ENCODE data around the gene PYCR2. TPM values are rescaled to one million over a fixed set of nuclear protein-coding genes. Genes with fewer than 3 reads are reported as not detected.
"Not testable (repeated sequence)": the region's sequence is repeated elsewhere in the genome, so short reads cannot be mapped to it uniquely, and the experiment has no call there.

Gene PYCR2
- total RNA-seq, 1 donor from 2014 or later = 64.0 TPM

- intact Hi-C loops (cut with micrococcal nuclease) = no loop called here
- TF ChIP-seq, protein P1, sequence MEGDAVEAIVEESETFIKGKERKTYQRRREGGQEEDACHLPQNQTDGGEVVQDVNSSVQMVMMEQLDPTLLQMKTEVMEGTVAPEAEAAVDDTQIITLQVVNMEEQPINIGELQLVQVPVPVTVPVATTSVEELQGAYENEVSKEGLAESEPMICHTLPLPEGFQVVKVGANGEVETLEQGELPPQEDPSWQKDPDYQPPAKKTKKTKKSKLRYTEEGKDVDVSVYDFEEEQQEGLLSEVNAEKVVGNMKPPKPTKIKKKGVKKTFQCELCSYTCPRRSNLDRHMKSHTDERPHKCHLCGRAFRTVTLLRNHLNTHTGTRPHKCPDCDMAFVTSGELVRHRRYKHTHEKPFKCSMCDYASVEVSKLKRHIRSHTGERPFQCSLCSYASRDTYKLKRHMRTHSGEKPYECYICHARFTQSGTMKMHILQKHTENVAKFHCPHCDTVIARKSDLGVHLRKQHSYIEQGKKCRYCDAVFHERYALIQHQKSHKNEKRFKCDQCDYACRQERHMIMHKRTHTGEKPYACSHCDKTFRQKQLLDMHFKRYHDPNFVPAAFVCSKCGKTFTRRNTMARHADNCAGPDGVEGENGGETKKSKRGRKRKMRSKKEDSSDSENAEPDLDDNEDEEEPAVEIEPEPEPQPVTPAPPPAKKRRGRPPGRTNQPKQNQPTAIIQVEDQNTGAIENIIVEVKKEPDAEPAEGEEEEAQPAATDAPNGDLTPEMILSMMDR (IDR thresholded peaks at IDR 0.05; ENCODE audit: borderline replicate concordance) = no peak
- Histone ChIP-seq H3K4me3 (no peak overlapping the region), H3K27ac (replicated peaks) (no peak overlapping the region), H3K36me3 (no peaks in the 10 kb centered on the region), H3K9me3 (replicated peaks) (no peaks in the 10 kb centered on the region), H3K27me3 (ENCODE audit: low read depth) (peaks cover 15% of the 10 kb centered on the region), H3K4me1 (no peaks in the 10 kb centered on the region)
- no peak for DNase-seq
Measured at GRCh38 chr1:225890346-225891228, 33.5 kb downstream of the PYCR2 start.

DNA sequence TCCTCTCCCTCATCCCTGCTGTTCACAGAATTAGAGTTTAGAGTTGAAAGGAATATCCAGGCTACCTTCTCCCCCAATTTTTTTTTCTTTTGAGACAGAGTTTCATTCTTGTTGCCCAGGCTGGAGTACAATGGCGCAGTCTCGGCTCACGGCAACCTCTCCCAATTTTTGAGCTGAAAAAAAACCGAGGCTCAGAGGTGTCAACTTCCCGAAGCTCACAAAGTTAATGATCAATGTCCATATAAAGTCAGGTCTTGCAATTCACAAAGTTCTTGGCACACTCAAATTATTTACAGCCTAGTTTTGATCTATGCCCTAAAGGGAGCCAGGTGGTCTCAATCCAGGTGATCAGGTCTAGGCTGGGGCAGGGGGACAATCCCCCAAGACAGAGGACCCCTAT lies 34.3 kb downstream of the PYCR2 start:
- intact Hi-C loops (cut with micrococcal nuclease) = no loop called here
- TF ChIP-seq, protein P1 (IDR thresholded peaks at IDR 0.05; ENCODE audit: borderline replicate concordance) = no peak
- DNase-seq = no peak

DNA sequence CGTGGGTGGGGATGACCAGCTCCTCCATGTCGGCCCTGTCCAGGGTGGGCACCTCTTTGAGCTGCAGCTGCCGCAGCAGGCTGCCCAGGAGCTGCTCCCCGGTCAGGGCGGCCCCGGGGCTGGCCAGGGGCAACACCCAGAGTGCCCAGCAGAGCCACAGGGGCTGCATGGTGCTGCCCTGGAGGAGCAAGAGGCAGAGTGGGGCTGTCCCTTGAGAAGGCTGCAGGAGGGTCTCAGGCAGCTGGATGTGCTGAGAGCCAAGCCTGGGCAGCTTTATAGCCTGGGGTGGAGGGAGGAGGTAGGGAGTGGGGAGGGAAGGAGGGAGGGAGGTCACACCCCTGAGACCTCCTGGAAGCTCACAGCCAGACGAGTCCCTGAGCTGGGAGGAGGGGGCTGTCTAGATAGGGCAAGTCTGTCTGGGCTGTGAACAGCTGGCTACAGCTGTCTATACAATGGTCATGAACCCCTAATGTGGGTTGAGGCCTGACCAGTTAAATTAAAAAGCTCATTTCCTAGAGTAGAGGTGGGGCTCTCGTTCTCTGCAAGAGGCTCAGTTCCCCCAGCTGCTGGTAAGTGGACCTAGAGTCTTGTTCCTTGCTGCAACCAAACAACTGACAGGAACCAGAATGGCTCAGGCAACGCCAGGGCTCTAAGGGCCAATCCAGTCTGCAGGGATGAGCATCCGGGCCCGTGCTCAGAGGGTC lies 35.0 kb downstream of the PYCR2 start, which contains the start of gene LEFTY1:
Gene LEFTY1 (minus strand): TSS at position 249 of the 704 bp plus-strand sequence. CDS start 80 bp downstream, at position 169.
- no peaks in the 10 kb centered on the region for H3K4me1 ChIP-seq
- no peak for DNase-seq
- TF ChIP-seq, protein P1 (IDR thresholded peaks at IDR 0.05; ENCODE audit: borderline replicate concordance) = no peak

More for the DNA sequence above, 34.3 kb downstream of the PYCR2 start:
- Histone ChIP-seq H3K27me3 (ENCODE audit: low read depth) (peaks cover 15% of the 10 kb centered on the region), H3K36me3 (no peaks in the 10 kb centered on the region), H3K27ac (replicated peaks) (no peak overlapping the region), H3K4me3 (no peak overlapping the region), H3K4me1 (no peaks in the 10 kb centered on the region), H3K9me3 (replicated peaks) (no peaks in the 10 kb centered on the region)

DNA sequence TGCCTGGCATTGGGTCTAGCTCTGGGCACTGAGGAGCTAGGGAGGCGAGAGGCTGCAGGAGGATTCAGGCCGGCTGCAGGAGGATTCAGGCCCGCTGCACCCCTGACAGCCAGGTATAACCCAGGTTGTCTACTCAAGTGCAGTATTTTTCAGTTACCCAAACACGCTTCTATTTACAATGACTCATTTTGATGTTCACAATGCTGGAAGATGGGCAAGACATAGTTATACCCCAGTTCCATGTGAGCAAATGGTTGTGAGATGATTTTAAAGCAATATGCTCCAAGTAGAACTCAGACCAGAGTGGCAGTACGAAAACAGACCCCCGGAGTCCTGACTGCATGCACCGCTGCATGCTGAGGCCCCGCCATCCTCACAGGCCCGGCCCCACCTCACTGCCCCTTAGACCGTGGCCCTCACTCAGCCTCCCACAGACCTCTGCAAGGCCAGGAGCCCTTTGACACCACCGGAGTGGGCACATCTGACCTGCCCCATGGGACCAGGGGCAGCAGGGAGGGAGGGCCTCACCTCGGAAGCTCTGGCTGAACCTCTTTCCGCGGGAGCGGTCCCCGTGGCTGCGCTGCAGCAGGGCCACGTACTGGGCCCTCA lies 35.7 kb downstream of the PYCR2 start:
- no peak for DNase-seq
- Histone ChIP-seq H3K27me3 (ENCODE audit: low read depth) (peaks cover 15% of the 10 kb centered on the region), H3K36me3 (no peaks in the 10 kb centered on the region), H3K4me3 (no peak overlapping the region), H3K9me3 (replicated peaks) (no peaks in the 10 kb centered on the region), H3K4me1 (peaks cover 5% of the 10 kb centered on the region), H3K27ac (replicated peaks) (no peak overlapping the region)
- intact Hi-C loops (cut with micrococcal nuclease) = no loop called here
- TF ChIP-seq, protein P1 (IDR thresholded peaks at IDR 0.05; ENCODE audit: borderline replicate concordance) = no peak

More for the DNA sequence above, 35.0 kb downstream of the PYCR2 start, which contains the start of gene LEFTY1:
- H3K4me3 ChIP-seq = no peak within 1 kb of the TSS
- H3K9me3 ChIP-seq (replicated peaks) = no peaks in the 10 kb centered on the region
- no peaks in the 10 kb centered on the region for H3K36me3 ChIP-seq
- H3K27me3 ChIP-seq (ENCODE audit: low read depth) = peaks cover 15% of the 10 kb centered on the region
- no peak within 1 kb of the TSS for H3K27ac ChIP-seq (replicated peaks)
- intact Hi-C loops (cut with micrococcal nuclease) = no loop called here

DNA sequence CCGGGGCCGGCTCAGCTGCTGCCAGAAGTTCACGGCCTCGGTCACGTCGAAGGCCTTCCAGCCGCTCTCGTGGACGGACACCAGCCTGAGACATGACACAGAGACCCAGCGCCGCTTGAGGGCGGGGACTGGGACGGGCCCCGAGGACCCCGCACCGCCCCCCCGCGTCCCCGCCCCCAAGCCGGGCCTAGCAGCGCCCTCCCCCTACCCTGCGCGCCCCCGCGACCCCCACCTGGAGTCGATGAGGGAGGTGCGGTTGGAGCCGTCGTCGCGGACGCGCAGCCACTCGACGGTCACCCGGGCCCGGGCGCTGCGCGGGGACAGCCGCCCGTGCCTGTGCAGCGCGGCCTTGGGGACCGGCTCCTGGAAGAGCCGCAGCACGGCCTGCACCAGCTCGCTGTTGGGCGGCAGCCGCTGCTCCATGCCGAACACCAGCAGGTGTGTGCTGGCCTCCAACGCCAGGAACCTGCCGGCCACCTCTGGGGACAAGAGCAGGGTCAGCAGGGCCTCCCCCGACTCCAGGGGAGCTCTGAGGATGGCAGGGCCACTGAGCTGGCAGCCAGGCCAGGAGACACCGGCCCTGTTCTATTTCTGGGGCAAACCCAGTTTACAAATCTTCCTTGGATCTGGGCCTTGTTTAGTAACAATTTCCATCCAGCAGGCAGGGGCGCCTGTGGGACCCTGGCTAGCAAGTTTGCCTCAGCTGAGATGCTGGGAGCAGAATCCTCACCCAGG lies 36.3 kb downstream of the PYCR2 start:
- H3K36me3 ChIP-seq; H3K27ac ChIP-seq (replicated peaks); intact Hi-C loops (cut with micrococcal nuclease); H3K4me3 ChIP-seq; H3K9me3 ChIP-seq (replicated peaks); DNase-seq: not testable (repeated sequence)
- Histone ChIP-seq H3K27me3 (ENCODE audit: low read depth) (peaks cover 15% of the 10 kb centered on the region), H3K4me1 (peaks cover 12% of the 10 kb centered on the region)
